Measurements from ENCODE around the gene MLH3.

Gene MLH3

GRCh38 chr14:75095690-75096089 is 44.4 kb upstream of the MLH3 start:
- no peak for TF ChIP-seq TAF1 (IDR thresholded peaks at IDR 0.05; ENCODE audit: borderline replicate concordance, insufficient read depth, low read length)
- no peak for TF ChIP-seq POLR2AphosphoS5 (IDR thresholded peaks at IDR 0.05; ENCODE audit: low read depth, low read length)
- TF ChIP-seq REST (IDR thresholded peaks at IDR 0.05; ENCODE audit: insufficient read depth in 1 of 2, low read depth in 2 of 2, low read length in 2 of 2): no peak
- no peak for TF ChIP-seq FOXP2 (optimal IDR thresholded peaks at IDR 0.05; ENCODE audit: borderline replicate concordance, extremely low read depth, extremely low read length, insufficient read depth)
- no peak for TF ChIP-seq SIN3A (IDR thresholded peaks at IDR 0.05; ENCODE audit: borderline replicate concordance, insufficient read depth, low read length)

GRCh38 chr14:75094896-75095295 is 43.6 kb upstream of the MLH3 start:
- no peak for TF ChIP-seq FOXP2 (optimal IDR thresholded peaks at IDR 0.05; ENCODE audit: borderline replicate concordance, extremely low read depth, extremely low read length, insufficient read depth)
- no peak for TF ChIP-seq REST (IDR thresholded peaks at IDR 0.05; ENCODE audit: insufficient read depth in 1 of 2, low read depth in 2 of 2, low read length in 2 of 2)
- TF ChIP-seq TAF1 (IDR thresholded peaks at IDR 0.05; ENCODE audit: borderline replicate concordance, insufficient read depth, low read length): no peak
- TF ChIP-seq POLR2AphosphoS5 (IDR thresholded peaks at IDR 0.05; ENCODE audit: low read depth, low read length): no peak
- no peak for TF ChIP-seq SIN3A (IDR thresholded peaks at IDR 0.05; ENCODE audit: borderline replicate concordance, insufficient read depth, low read length)

GRCh38 chr14:75092698-75093097 is 41.4 kb upstream of the MLH3 start:
- TF ChIP-seq TAF1 (IDR thresholded peaks at IDR 0.05; ENCODE audit: borderline replicate concordance, insufficient read depth, low read length) (no peak), SIN3A (IDR thresholded peaks at IDR 0.05; ENCODE audit: borderline replicate concordance, insufficient read depth, low read length) (no peak), REST (IDR thresholded peaks at IDR 0.05; ENCODE audit: insufficient read depth in 1 of 2, low read depth in 2 of 2, low read length in 2 of 2) (no peak), FOXP2 (optimal IDR thresholded peaks at IDR 0.05; ENCODE audit: borderline replicate concordance, extremely low read depth, extremely low read length, insufficient read depth) (no peak), POLR2AphosphoS5 (IDR thresholded peaks at IDR 0.05; ENCODE audit: low read depth, low read length) (no peak)

GRCh38 chr14:75091251-75091650 is 40.0 kb upstream of the MLH3 start:
- TF ChIP-seq SIN3A (IDR thresholded peaks at IDR 0.05; ENCODE audit: borderline replicate concordance, insufficient read depth, low read length) (no peak), REST (IDR thresholded peaks at IDR 0.05; ENCODE audit: insufficient read depth in 1 of 2, low read depth in 2 of 2, low read length in 2 of 2) (no peak), TAF1 (IDR thresholded peaks at IDR 0.05; ENCODE audit: borderline replicate concordance, insufficient read depth, low read length) (no peak), POLR2AphosphoS5 (IDR thresholded peaks at IDR 0.05; ENCODE audit: low read depth, low read length) (no peak), FOXP2 (optimal IDR thresholded peaks at IDR 0.05; ENCODE audit: borderline replicate concordance, extremely low read depth, extremely low read length, insufficient read depth) (no peak)

GRCh38 chr14:75090353-75090752 is 39.1 kb upstream of the MLH3 start:
- TF ChIP-seq REST (IDR thresholded peaks at IDR 0.05; ENCODE audit: insufficient read depth in 1 of 2, low read depth in 2 of 2, low read length in 2 of 2) (no peak), SIN3A (IDR thresholded peaks at IDR 0.05; ENCODE audit: borderline replicate concordance, insufficient read depth, low read length) (no peak), FOXP2 (optimal IDR thresholded peaks at IDR 0.05; ENCODE audit: borderline replicate concordance, extremely low read depth, extremely low read length, insufficient read depth) (no peak), TAF1 (IDR thresholded peaks at IDR 0.05; ENCODE audit: borderline replicate concordance, insufficient read depth, low read length) (no peak), POLR2AphosphoS5 (IDR thresholded peaks at IDR 0.05; ENCODE audit: low read depth, low read length) (no peak)
